PC-9 (cell line): ENCODE results near the gene CLIC2. TPM values are rescaled to one million over a fixed set of nuclear protein-coding genes. Genes with fewer than 3 reads are reported as not detected.

Source experiments
- BruUV-seq: library from RNA; stranded (reverse); fragments of 400-500 nt; replicated peaks from 2 replicates; lab custom pipeline; 2021; lab: Mats Ljungman, UMichigan
- CTCF ChIA-PET: fragments of 300-600 bp; sonication (Branson Sonifier 250); formaldehyde crosslinking; loops from one replicate; lab custom pipeline; 2022; ENCODE audit warnings: antibody characterized with exemption; lab: Charles Lee
- POLR2A ChIA-PET: fragments of 300-600 bp; sonication (Branson Sonifier 250); formaldehyde crosslinking; loops from one replicate; lab custom pipeline; 2022; ENCODE audit warnings: antibody characterized with exemption; ENCODE audit not compliant: unreplicated experiment; lab: Charles Lee
- DNase-seq, 2 experiments: peaks; one replicate each; pipeline versions ENCODE4 v3.0.0 to v3.0.0-alpha.2; 2015 to 2022; ENCODE audit warnings: mixed read lengths in 1 of 2
- H2AFZ ChIP-seq: fragments of 200-600 bp; sonication (generic); 2 replicates; pipeline ENCODE4 v1.8.1; 2017; ENCODE audit warnings: antibody characterized with exemption
- H3F3A ChIP-seq: fragments of 200-600 bp; sonication (generic); 2 replicates; pipeline ENCODE4 v1.8.1; 2017; ENCODE audit warnings: antibody characterized with exemption, mild to moderate bottlenecking, low read depth; ENCODE audit not compliant: insufficient read depth
- H3K27ac ChIP-seq: fragments of 200-600 bp; sonication (generic); 2 replicates; pipeline ENCODE4 v1.6.1; 2016; ENCODE audit warnings: mixed run types
- H3K27me3 ChIP-seq: fragments of 200-600 bp; sonication (generic); 2 replicates; pipeline ENCODE4 v1.6.1; 2016; ENCODE audit warnings: low read depth, mixed run types; ENCODE audit not compliant: insufficient read depth
- H3K36me3 ChIP-seq: fragments of 200-600 bp; sonication (generic); 2 replicates; pipeline ENCODE4 v1.6.1; 2016; ENCODE audit warnings: low read depth, mixed run types
- H3K4me1 ChIP-seq: fragments of 200-600 bp; sonication (generic); replicated peaks from 2 replicates; pipeline ENCODE4 v1.6.1; 2016; ENCODE audit warnings: mixed run types; ENCODE audit not compliant: insufficient read depth
- H3K4me2 ChIP-seq: fragments of 200-600 bp; sonication (generic); 2 replicates; pipeline ENCODE4 v1.6.1; 2017; ENCODE audit warnings: mixed run types
- H3K4me3 ChIP-seq: fragments of 200-600 bp; sonication (generic); 2 replicates; pipeline ENCODE4 v1.6.1; 2016; ENCODE audit warnings: mixed run types
- H3K79me2 ChIP-seq: fragments of 200-600 bp; sonication (generic); 2 replicates; pipeline ENCODE4 v1.6.1; 2017; ENCODE audit warnings: low read depth, mixed run types
- H3K9me2 ChIP-seq: fragments of 200-600 bp; sonication (generic); 2 replicates; pipeline ENCODE4 v1.8.1; 2017; ENCODE audit warnings: mild to moderate bottlenecking; ENCODE audit not compliant: insufficient read depth
- H3K9me3 ChIP-seq: fragments of 200-600 bp; sonication (generic); 2 replicates; pipeline ENCODE4 v1.8.1; 2016; ENCODE audit warnings: low read depth; ENCODE audit not compliant: insufficient read depth
- H4K20me1 ChIP-seq: fragments of 200-600 bp; sonication (generic); 2 replicates; pipeline ENCODE4 v1.8.1; 2017; ENCODE audit not compliant: insufficient read depth
- CTCF ChIP-seq: fragments of 200-600 bp; sonication (generic); conservative IDR thresholded peaks from 2 replicates; pipeline ENCODE4 v1.6.1; 2017; ENCODE audit warnings: mixed run types, antibody characterized with exemption, mild to moderate bottlenecking, moderate library complexity
- intact Hi-C: fragments of 100-400 bp; cut with micrococcal nuclease; formaldehyde crosslinking; loops from one replicate; pipeline ENCODE4 v1.10.0; 2022; ENCODE audit not compliant: unreplicated experiment
- microRNA-seq: library from miRNA; unstranded; fragments of <30 nt; microRNA quantifications from one replicate; pipeline ENCODE4 v1.2.0, GENCODE V29; 2021; ENCODE audit warnings: borderline number of aligned reads, borderline replicate concordance
- total RNA-seq: library from RNA; stranded (reverse); gene quantifications from 2 replicates; pipeline ENCODE4 v1.2.3, GENCODE V29; 2021

Gene CLIC2
- total RNA-seq, 1 experiment from 2014 or later = 0.17 TPM

GRCh38 chrX:155231163-155231562 lies 103.3 kb downstream of the CLIC2 start:
- Histone ChIP-seq H3K27me3 (no peaks in the 10 kb centered on the region), H3K79me2 (no peaks in the 10 kb centered on the region), H3K9me2 (no peaks in the 10 kb centered on the region), H3K4me1 (no peaks in the 10 kb centered on the region), H3K36me3 (peaks cover 6% of the 10 kb centered on the region; the same call in 1 of the 2 replicates), H2AFZ (no peak overlapping the region), H3K9me3 (no peaks in the 10 kb centered on the region), H4K20me1 (no peaks in the 10 kb centered on the region), H3K4me2 (no peak overlapping the region), H3F3A (no peaks in the 10 kb centered on the region), H3K4me3 (no peak overlapping the region), H3K27ac (no peak overlapping the region)
- DNase-seq = no peak
- CTCF ChIA-PET = no interaction called here
- BruUV-seq = no TSS peak
- POLR2A ChIA-PET = no interaction called here
- TF ChIP-seq CTCF = no peak
- intact Hi-C loops = no loop called here

Small RNA genes lying within 50 kb of the gene (microRNA-seq; reads per million reads assigned to microRNA genes)
- not detected for gene MIR1184-2

Other genes with a start within 250 kb of the CLIC2 start
- 68.9 and 87.8 TPM in 2 replicates for gene VBP1, start 118.2 kb downstream of the CLIC2 start, total RNA-seq
- gene RAB39B, start 70.1 kb downstream of the CLIC2 start, total RNA-seq = not detected in 2 replicates
- 13.5 TPM in 1 of 2 replicates, not detected in the other for gene F8A2, start 47.5 kb upstream of the CLIC2 start, total RNA-seq
- 19.0 and 28.3 TPM in 2 replicates for gene F8A3, start 124.0 kb upstream of the CLIC2 start, total RNA-seq